Stimulated activated CD8-positive, alpha-beta memory T cell treated with anti-CD3 and anti-CD28 coated beads, Interleukin-7, amount 100 ng/mL, for 48 hours (primary cell): ENCODE measurements around the gene SRD5A2.

Source experiments
- DNase-seq, 2 donors: peaks; one replicate each; pipeline ENCODE4 v3.0.0-alpha.2; 2020; ENCODE audit warnings: low read depth in 1 of 2; ENCODE audit errors: extremely low read depth in 1 of 2

SRD5A2 gene

GRCh38 chr2:31474296-31474695, 106.4 kb downstream of the SRD5A2 start:
- DNase-seq: no peak
